HCT116 (cell line): ENCODE measurements around the gene RASGEF1B. TPM values are rescaled to one million over a fixed set of nuclear protein-coding genes. Genes with fewer than 3 reads are reported as not detected.

ENCODE experiments used
- ATAC-seq: fragments of 200-7000 bp; cut with Tn5 transposase; 2 replicates; pipeline ENCODE4 v1.9.1; 2020; ENCODE audit warnings: mild to moderate bottlenecking, moderate library complexity
- BruUV-seq: library from RNA; stranded (reverse); fragments of 400-500 nt; replicated peaks from 2 replicates; lab custom pipeline; 2021; lab: Mats Ljungman, UMichigan
- CTCF ChIA-PET: fragments of 300-600 bp; sonication (Branson Sonifier 250); formaldehyde crosslinking; loops from one replicate; lab custom pipeline; 2021; ENCODE audit warnings: antibody characterized with exemption; lab: Charles Lee
- POLR2A ChIA-PET: fragments of 300-600, 350-600 bp; sonication (Branson Sonifier 250); formaldehyde crosslinking; loops from one replicate; lab custom pipeline; 2021; ENCODE audit warnings: antibody characterized with exemption; lab: Charles Lee
- RAD21 ChIA-PET, 2 experiments: fragments of 300-600 bp; sonication (Branson Sonifier 250); formaldehyde crosslinking; loops; one replicate each; lab custom pipeline; 2023; ENCODE audit warnings: low total read pairs in 2 of 2; ENCODE audit not compliant: uncharacterized antibody in 2 of 2, unreplicated experiment in 2 of 2, low non-redundant PET in 1 of 2; lab: Charles Lee
- DNase-seq: peaks from one replicate; pipeline ENCODE4 v3.0.0-alpha.2; 2010; ENCODE audit warnings: low read depth, low spot score
- H2AFZ ChIP-seq: fragments of 200-600 bp; shearing (Covaris generic), sonication (generic); 2 replicates; pipeline ENCODE4 v1.6.1; 2017; ENCODE audit warnings: low read depth, mixed run types, mixed read lengths, antibody characterized with exemption, low read length; ENCODE audit not compliant: poor library complexity, severe bottlenecking
- H3K27ac ChIP-seq: 2 replicates; pipeline ENCODE4 v1.5.1; 2012; ENCODE audit warnings: low read depth, low read length
- H3K27me3 ChIP-seq: fragments of 200-600 bp; sonication (generic); 2 replicates; pipeline ENCODE4 v1.6.1; 2016; ENCODE audit warnings: mixed run types, low read length, mixed read lengths; ENCODE audit not compliant: insufficient read depth
- H3K36me3 ChIP-seq, 2 experiments: fragments of 200-500 bp in 1 of 2; fragments of 200-600 bp in 1 of 2; sonication (Bioruptor generic) in 1 of 2; sonication (generic) in 1 of 2; 2 replicates each; pipeline versions ENCODE4 v1.5.1 to v1.6.1; 2014 to 2016; ENCODE audit warnings: low read length in 2 of 2, inconsistent platforms in 1 of 2, mixed read lengths in 1 of 2, mixed run types in 1 of 2; ENCODE audit not compliant: insufficient read depth in 2 of 2, control insufficient read depth in 1 of 2
- H3K4me1 ChIP-seq, 2 experiments: fragments of 200-600 bp in 1 of 2; sonication (generic) in 1 of 2; 2 replicates each; pipeline versions ENCODE4 v1.5.1 to v1.6.1; 2012 to 2017; ENCODE audit warnings: low read length in 2 of 2, inconsistent platforms in 1 of 2, mild to moderate bottlenecking in 1 of 2, mixed read lengths in 1 of 2, mixed run types in 1 of 2, moderate library complexity in 1 of 2; ENCODE audit not compliant: insufficient read depth in 2 of 2, control insufficient read depth in 1 of 2
- H3K4me2 ChIP-seq: fragments of 200-600 bp; sonication (generic); 2 replicates; pipeline ENCODE4 v1.6.1; 2017; ENCODE audit warnings: mixed run types, low read length, mixed read lengths
- H3K4me3 ChIP-seq, 2 experiments: fragments of 200-600 bp in 1 of 2; sonication (generic) in 1 of 2; replicated peaks in 1 of 2; 2 replicates each; pipeline ENCODE4 v1.5.1; 2011 to 2016; ENCODE audit warnings: low read length in 2 of 2, control low read depth in 1 of 2, low read depth in 1 of 2, mild to moderate bottlenecking in 1 of 2, mixed read lengths in 1 of 2, mixed run types in 1 of 2
- H3K79me2 ChIP-seq: fragments of 200-600 bp; sonication (generic); 2 replicates; pipeline ENCODE4 v1.6.1; 2017; ENCODE audit warnings: mild to moderate bottlenecking, mixed run types, low read length, moderate library complexity, mixed read lengths; ENCODE audit not compliant: insufficient read depth
- H3K9ac ChIP-seq: fragments of 200-600 bp; sonication (generic); 2 replicates; pipeline ENCODE4 v1.6.1; 2016; ENCODE audit warnings: low read length, mixed read lengths
- H3K9me2 ChIP-seq: fragments of 200-600 bp; sonication (generic), shearing (Covaris generic); 2 replicates; pipeline ENCODE4 v1.6.1; 2017; ENCODE audit warnings: mixed run types, mild to moderate bottlenecking, moderate library complexity; ENCODE audit not compliant: insufficient read depth
- H3K9me3 ChIP-seq, 2 experiments: fragments of 200-500 bp in 1 of 2; fragments of 200-600 bp in 1 of 2; sonication (Bioruptor generic) in 1 of 2; sonication (generic) in 1 of 2; 2 replicates each; pipeline ENCODE4 v1.6.1; 2014 to 2017; ENCODE audit warnings: low read length in 2 of 2, mixed read lengths in 2 of 2, inconsistent platforms in 1 of 2, low read depth in 1 of 2, mild to moderate bottlenecking in 1 of 2, mixed run types in 1 of 2, moderate library complexity in 1 of 2; ENCODE audit not compliant: control insufficient read depth in 1 of 2, insufficient read depth in 1 of 2
- H4K20me1 ChIP-seq: fragments of 200-600 bp; sonication (generic), shearing (Covaris generic); 2 replicates; pipeline ENCODE4 v1.6.1; 2017; ENCODE audit warnings: mixed run types, mild to moderate bottlenecking, moderate library complexity; ENCODE audit not compliant: insufficient read depth
- CBX3 ChIP-seq: IDR thresholded peaks from 2 replicates; pipeline ENCODE4 v1.6.1; 2012; ENCODE audit warnings: low read depth
- EGR1 ChIP-seq: IDR thresholded peaks from 2 replicates; pipeline ENCODE4 v1.6.1; 2012; ENCODE audit warnings: low read depth
- ELF1 ChIP-seq: IDR thresholded peaks from 2 replicates; pipeline ENCODE4 v1.6.1; 2012; ENCODE audit warnings: low read depth, borderline replicate concordance
- EZH2phosphoT487 ChIP-seq: fragments of 200-600 bp; IDR thresholded peaks from 2 replicates; pipeline ENCODE4 v1.6.1; 2018; ENCODE audit warnings: antibody characterized with exemption, borderline replicate concordance
- FOSL1 ChIP-seq: IDR thresholded peaks from 2 replicates; pipeline ENCODE4 v1.6.1; 2012; ENCODE audit warnings: low read depth
- JUND ChIP-seq: IDR thresholded peaks from 2 replicates; pipeline ENCODE4 v1.6.1; 2012
- MAX ChIP-seq: IDR thresholded peaks from 2 replicates; pipeline ENCODE4 v1.6.1; 2012
- POLR2A ChIP-seq: IDR thresholded peaks from 2 replicates; pipeline ENCODE4 v1.7.0; 2011; ENCODE audit warnings: borderline replicate concordance; ENCODE audit not compliant: insufficient read depth, insufficient read length; ENCODE audit errors: extremely low read depth
- RAD21 ChIP-seq: IDR thresholded peaks from 2 replicates; pipeline ENCODE4 v1.6.1; 2012; ENCODE audit warnings: low read depth, mild to moderate bottlenecking
- SIN3A ChIP-seq: IDR thresholded peaks from 2 replicates; pipeline ENCODE4 v1.6.1; 2012; ENCODE audit warnings: low read depth
- TCF7L2 ChIP-seq: IDR thresholded peaks from 2 replicates; pipeline ENCODE4 v1.7.0; 2011; ENCODE audit warnings: borderline replicate concordance, inconsistent platforms; ENCODE audit not compliant: insufficient read depth, insufficient read length; ENCODE audit errors: extremely low read depth
- YY1 ChIP-seq: IDR thresholded peaks from 2 replicates; pipeline ENCODE4 v1.6.1; 2011; ENCODE audit warnings: low read length, low read depth, moderate library complexity, mild to moderate bottlenecking; ENCODE audit not compliant: insufficient replicate concordance; ENCODE audit errors: extremely low read depth
- intact Hi-C: fragments of 100-400 bp; cut with micrococcal nuclease; formaldehyde crosslinking; loops from 2 replicates; pipeline ENCODE4 v1.10.0; 2022
- total RNA-seq: library from RNA; stranded (reverse); gene quantifications from one replicate; pipeline ENCODE4 v1.2.1, GENCODE V29; 2021; ENCODE audit not compliant: unreplicated experiment
- TF ChIP-seq, protein P1 (sequence below), 3 experiments: fragments of 200-600 bp in 1 of 3; sonication (generic) in 1 of 3; IDR thresholded peaks in 2 of 3; conservative IDR thresholded peaks in 1 of 3; 2 replicates each; pipeline ENCODE4 v1.5.1; 2012 to 2017; ENCODE audit warnings: low read depth in 2 of 3, low read length in 2 of 3, antibody characterized with exemption in 1 of 3, borderline replicate concordance in 1 of 3, control low read depth in 1 of 3, mild to moderate bottlenecking in 1 of 3, mixed read lengths in 1 of 3, mixed run types in 1 of 3, moderate library complexity in 1 of 3; ENCODE audit not compliant: insufficient read depth in 1 of 3
- TF ChIP-seq, protein P2 (sequence below): IDR thresholded peaks from 2 replicates; pipeline ENCODE4 v1.6.1; 2012; ENCODE audit warnings: low read depth
- TF ChIP-seq, protein P3 (sequence below): IDR thresholded peaks from 2 replicates; pipeline ENCODE4 v1.6.1; 2011; ENCODE audit warnings: mild to moderate bottlenecking, low read length, moderate library complexity; ENCODE audit not compliant: insufficient replicate concordance; ENCODE audit errors: extremely low read depth

Gene RASGEF1B
- total RNA-seq, 1 experiment from 2014 or later, result 0.25 TPM

DNA sequence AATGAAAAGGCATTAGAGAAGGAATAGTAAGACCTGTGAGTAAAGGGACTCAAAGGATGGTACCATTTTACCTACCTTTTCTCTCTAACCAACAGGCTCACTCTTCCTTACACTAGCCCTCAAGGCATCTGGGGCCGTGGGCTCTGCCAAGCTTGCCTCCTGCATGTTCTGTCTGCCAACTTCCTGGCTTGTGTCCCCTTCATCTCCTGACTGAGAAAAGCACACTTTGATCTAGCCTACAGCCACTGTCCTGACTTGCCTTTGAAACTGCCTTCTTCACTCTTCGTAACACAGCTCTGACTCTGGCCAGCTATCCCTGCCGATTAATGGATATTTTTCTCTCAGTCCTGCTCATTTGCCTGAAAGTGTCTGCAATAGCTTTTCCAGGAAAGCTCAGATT, 76.5 kb downstream of the RASGEF1B start:
- RAD21 ChIA-PET, result no interaction called here
- no TSS peak for BruUV-seq
- Histone ChIP-seq H3K4me1 (no peaks in the 10 kb centered on the region), H3K9me3 (no peaks in the 10 kb centered on the region), H3K36me3 (no peaks in the 10 kb centered on the region), H3K4me2 (no peak overlapping the region), H4K20me1 (no peaks in the 10 kb centered on the region), H2AFZ (no peak overlapping the region), H3K9ac (no peak overlapping the region), H3K79me2 (no peaks in the 10 kb centered on the region), H3K27me3 (peaks cover 23% of the 10 kb centered on the region), H3K27ac (no peak overlapping the region), H3K4me3 (no peak overlapping the region), H3K9me2 (no peaks in the 10 kb centered on the region)
- TF ChIP-seq, protein P1, sequence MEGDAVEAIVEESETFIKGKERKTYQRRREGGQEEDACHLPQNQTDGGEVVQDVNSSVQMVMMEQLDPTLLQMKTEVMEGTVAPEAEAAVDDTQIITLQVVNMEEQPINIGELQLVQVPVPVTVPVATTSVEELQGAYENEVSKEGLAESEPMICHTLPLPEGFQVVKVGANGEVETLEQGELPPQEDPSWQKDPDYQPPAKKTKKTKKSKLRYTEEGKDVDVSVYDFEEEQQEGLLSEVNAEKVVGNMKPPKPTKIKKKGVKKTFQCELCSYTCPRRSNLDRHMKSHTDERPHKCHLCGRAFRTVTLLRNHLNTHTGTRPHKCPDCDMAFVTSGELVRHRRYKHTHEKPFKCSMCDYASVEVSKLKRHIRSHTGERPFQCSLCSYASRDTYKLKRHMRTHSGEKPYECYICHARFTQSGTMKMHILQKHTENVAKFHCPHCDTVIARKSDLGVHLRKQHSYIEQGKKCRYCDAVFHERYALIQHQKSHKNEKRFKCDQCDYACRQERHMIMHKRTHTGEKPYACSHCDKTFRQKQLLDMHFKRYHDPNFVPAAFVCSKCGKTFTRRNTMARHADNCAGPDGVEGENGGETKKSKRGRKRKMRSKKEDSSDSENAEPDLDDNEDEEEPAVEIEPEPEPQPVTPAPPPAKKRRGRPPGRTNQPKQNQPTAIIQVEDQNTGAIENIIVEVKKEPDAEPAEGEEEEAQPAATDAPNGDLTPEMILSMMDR (IDR thresholded peaks at IDR 0.05 in 2 of 3, conservative IDR thresholded peaks at IDR 0.05 in 1 of 3; ENCODE audit: borderline replicate concordance in 1 of 3, insufficient read depth in 1 of 3, low read depth in 2 of 3, low read length in 2 of 3), result no peak
- TF ChIP-seq POLR2A (no peak), EGR1 (no peak), SIN3A (no peak), ELF1 (no peak), FOSL1 (no peak), EZH2phosphoT487 (no peak), RAD21 (no peak), JUND (no peak), MAX (no peak), TCF7L2 (no peak), YY1 (no peak), CBX3 (no peak)
- TF ChIP-seq, protein P2, sequence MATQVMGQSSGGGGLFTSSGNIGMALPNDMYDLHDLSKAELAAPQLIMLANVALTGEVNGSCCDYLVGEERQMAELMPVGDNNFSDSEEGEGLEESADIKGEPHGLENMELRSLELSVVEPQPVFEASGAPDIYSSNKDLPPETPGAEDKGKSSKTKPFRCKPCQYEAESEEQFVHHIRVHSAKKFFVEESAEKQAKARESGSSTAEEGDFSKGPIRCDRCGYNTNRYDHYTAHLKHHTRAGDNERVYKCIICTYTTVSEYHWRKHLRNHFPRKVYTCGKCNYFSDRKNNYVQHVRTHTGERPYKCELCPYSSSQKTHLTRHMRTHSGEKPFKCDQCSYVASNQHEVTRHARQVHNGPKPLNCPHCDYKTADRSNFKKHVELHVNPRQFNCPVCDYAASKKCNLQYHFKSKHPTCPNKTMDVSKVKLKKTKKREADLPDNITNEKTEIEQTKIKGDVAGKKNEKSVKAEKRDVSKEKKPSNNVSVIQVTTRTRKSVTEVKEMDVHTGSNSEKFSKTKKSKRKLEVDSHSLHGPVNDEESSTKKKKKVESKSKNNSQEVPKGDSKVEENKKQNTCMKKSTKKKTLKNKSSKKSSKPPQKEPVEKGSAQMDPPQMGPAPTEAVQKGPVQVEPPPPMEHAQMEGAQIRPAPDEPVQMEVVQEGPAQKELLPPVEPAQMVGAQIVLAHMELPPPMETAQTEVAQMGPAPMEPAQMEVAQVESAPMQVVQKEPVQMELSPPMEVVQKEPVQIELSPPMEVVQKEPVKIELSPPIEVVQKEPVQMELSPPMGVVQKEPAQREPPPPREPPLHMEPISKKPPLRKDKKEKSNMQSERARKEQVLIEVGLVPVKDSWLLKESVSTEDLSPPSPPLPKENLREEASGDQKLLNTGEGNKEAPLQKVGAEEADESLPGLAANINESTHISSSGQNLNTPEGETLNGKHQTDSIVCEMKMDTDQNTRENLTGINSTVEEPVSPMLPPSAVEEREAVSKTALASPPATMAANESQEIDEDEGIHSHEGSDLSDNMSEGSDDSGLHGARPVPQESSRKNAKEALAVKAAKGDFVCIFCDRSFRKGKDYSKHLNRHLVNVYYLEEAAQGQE, result no peak
- TF ChIP-seq, protein P3, sequence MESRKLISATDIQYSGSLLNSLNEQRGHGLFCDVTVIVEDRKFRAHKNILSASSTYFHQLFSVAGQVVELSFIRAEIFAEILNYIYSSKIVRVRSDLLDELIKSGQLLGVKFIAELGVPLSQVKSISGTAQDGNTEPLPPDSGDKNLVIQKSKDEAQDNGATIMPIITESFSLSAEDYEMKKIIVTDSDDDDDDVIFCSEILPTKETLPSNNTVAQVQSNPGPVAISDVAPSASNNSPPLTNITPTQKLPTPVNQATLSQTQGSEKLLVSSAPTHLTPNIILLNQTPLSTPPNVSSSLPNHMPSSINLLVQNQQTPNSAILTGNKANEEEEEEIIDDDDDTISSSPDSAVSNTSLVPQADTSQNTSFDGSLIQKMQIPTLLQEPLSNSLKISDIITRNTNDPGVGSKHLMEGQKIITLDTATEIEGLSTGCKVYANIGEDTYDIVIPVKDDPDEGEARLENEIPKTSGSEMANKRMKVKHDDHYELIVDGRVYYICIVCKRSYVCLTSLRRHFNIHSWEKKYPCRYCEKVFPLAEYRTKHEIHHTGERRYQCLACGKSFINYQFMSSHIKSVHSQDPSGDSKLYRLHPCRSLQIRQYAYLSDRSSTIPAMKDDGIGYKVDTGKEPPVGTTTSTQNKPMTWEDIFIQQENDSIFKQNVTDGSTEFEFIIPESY, result no peak
- no peak for DNase-seq
- POLR2A ChIA-PET, result no interaction called here
- CTCF ChIA-PET, result no interaction called here
- ATAC-seq, result no peak
- intact Hi-C loops, result no loop called here
